ENCODE results near the gene SLFN14.

SLFN14 gene

DNA sequence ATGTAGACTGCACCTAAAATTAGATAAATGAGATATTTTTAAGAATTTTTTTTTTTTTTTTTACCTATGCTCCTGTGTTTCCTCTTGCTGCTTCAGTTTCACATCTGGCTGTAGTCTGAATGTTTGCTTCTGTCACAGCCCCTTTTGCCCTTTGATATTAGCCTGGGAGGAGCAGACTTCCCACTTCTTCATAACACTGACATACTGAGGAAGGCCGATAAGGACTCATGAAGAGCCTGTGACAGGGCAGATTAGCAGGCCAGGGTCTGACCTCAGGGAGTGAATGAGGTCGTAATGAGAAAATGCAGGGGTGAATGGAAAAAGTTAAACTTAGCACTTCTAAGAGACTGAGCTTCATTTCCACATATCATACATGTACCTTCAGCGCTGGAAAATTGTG is at the start of gene SLFN14:
SLFN14 (minus strand) TSS at position 117 of the 400 bp plus-strand sequence. CDS start 2,757 bp downstream, outside the sequence.
- TF ChIP-seq CTCF (conservative IDR thresholded peaks at IDR 0.05; ENCODE audit: low read depth) = no peak
- no peak for DNase-seq (ENCODE audit: low spot score)
- ChIA-PET CTCF (no interaction called here), POLR2A (ENCODE audit: low non-redundant PET) (no interaction called here)
- no peak within 1 kb of the TSS for H3K27ac ChIP-seq

GRCh38 chr17:35609831-35610230 is 49.2 kb upstream of the SLFN14 start:
- no peak for TF ChIP-seq CTCF (conservative IDR thresholded peaks at IDR 0.05; ENCODE audit: low read depth)
- no peak for DNase-seq (ENCODE audit: low spot score)
- CTCF ChIA-PET = no interaction called here
- POLR2A ChIA-PET (ENCODE audit: low non-redundant PET) = no interaction called here
- H3K27ac ChIP-seq = no peak overlapping the region

DNA sequence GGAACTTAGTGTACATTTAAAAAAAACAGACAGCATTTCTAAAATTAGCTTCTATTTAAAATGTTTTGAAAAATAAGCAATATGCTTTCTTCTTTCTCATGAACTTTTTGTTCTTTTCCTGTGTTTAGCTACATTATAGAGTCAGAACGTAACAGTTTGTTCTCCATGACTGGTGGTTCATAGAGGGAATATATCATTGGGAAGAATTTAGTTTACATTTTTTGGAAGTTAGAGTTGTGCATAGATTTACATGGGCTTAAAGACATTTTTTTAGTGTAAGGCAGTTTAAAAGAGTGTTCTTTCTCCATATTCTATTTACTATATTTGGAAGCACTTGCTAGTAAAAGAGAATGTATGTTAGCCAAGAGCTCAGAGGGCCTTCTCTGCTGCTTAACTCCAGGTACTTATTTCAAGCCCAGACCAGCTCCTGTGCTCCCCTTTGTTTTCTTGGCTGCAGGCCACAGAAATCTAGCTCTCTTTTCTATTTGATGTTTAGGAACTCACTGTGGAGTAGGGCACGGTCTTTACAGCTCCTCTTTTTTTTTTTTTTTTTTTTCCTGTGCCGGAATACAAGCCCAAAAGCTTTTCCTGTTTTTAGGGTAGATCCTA is 46.7 kb upstream of the SLFN14 start:
- no peak overlapping the region for H3K27ac ChIP-seq
- ChIA-PET CTCF (interaction anchor here (0.6 to 1.4 kb wide), 5 partner anchors 19 to 199 kb away, joined by 3 to 4 read pairs (median 4); no protein-coding TSS in a partner anchor), POLR2A (ENCODE audit: low non-redundant PET) (interaction anchor here (0.6 kb wide), 1 partner anchor 25 kb away, joined by 6 read pairs; no protein-coding TSS in a partner anchor)
- no peak for TF ChIP-seq CTCF (conservative IDR thresholded peaks at IDR 0.05; ENCODE audit: low read depth)
- DNase-seq (ENCODE audit: low spot score) = no peak

- TF ChIP-seq CTCF (conservative IDR thresholded peaks at IDR 0.05; ENCODE audit: low read depth) = no peak
- H3K27ac ChIP-seq = no peak overlapping the region
- no peak for DNase-seq (ENCODE audit: low spot score)
- CTCF ChIA-PET = interaction anchor here (0.6 kb wide), 1 partner anchor 132 kb away, joined by 3 read pairs; no protein-coding TSS in a partner anchor
- POLR2A ChIA-PET (ENCODE audit: low non-redundant PET) = no interaction called here
Measured at GRCh38 chr17:35605678-35606077, 45.1 kb upstream of the SLFN14 start.

DNA sequence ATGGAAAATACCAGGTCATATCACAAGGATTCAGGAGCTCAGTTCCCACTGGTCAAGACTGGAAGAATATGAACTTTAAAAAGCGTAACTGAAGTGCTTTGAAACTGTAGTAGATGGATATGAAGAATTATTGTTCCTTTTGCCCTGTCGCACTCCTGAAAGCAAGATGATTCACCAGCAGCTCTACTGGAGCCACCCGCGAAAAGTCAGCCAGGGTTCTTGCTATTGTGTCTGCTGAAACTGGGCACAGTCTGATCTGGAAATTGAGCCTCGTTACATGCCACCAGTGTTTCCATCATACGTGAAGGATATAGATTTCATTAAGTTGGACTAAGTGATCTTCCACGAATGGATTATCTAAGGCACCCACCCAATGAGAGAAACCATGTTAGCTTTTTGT is 43.1 kb upstream of the SLFN14 start:
- ChIA-PET POLR2A (ENCODE audit: low non-redundant PET) (no interaction called here), CTCF (interaction anchor here (1.7 kb wide), 1 partner anchor 10 kb away, joined by 6 read pairs; no protein-coding TSS in a partner anchor)
- no peak overlapping the region for H3K27ac ChIP-seq
- no peak for DNase-seq (ENCODE audit: low spot score)
- no peak for TF ChIP-seq CTCF (conservative IDR thresholded peaks at IDR 0.05; ENCODE audit: low read depth)

DNA sequence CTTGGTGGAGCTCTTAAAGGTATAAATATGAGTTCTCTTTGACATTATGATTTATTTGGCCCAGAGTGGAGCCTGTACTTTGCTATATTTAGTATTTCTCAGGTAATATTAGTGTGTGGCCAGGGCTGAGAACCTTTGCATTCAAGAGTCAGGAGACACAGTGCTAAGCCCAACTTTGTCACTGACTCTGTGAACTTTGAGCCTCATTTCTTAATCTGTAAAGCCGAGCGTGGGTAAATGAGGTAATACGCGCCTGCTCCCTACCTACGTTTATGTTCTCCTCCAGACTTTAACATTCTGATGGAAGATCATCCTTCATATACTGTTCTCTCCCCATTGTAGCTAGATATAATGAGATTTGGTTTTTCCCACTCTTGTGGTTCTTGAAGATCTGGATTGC is 37.0 kb upstream of the SLFN14 start:
- TF ChIP-seq CTCF (conservative IDR thresholded peaks at IDR 0.05; ENCODE audit: low read depth) = no peak
- ChIA-PET POLR2A (ENCODE audit: low non-redundant PET) (no interaction called here), CTCF (no interaction called here)
- H3K27ac ChIP-seq = no peak overlapping the region
- no peak for DNase-seq (ENCODE audit: low spot score)

Measured in RWPE1 (cell line).